Thyroid gland (tissue), 4 donors: ENCODE measurements around the gene INPP5F. TPM values are rescaled to one million over a fixed set of nuclear protein-coding genes. Genes with fewer than 3 reads are reported as not detected.

Source experiments
- DNase-seq, 2 donors: peaks; one replicate each; pipeline ENCODE4 v3.0.0-alpha.2; 2019
- H3K27ac ChIP-seq, 3 donors: fragments of 200-600 bp; sonication (generic); 1 replicate in 2 of 3; 2 replicates in 1 of 3; pipeline ENCODE4 v1.5.1; 2016 to 2019; ENCODE audit warnings: mild to moderate bottlenecking in 1 of 3, moderate library complexity in 1 of 3
- H3K27me3 ChIP-seq: fragments of 200-600 bp; sonication (generic); one replicate; pipeline ENCODE4 v1.5.1; 2019
- H3K36me3 ChIP-seq, 2 donors: fragments of 200-600 bp; sonication (generic); one replicate each; pipeline ENCODE4 v1.5.1; 2016 to 2019
- H3K4me1 ChIP-seq, 2 donors: fragments of 200-600 bp; sonication (generic); one replicate each; pipeline ENCODE4 v1.5.1; 2017 to 2019
- H3K4me3 ChIP-seq, 3 donors: fragments of 200-600 bp; sonication (generic); replicated peaks in 1 of 3; 1 replicate in 2 of 3; 2 replicates in 1 of 3; pipeline ENCODE4 v1.5.1; 2016; ENCODE audit warnings: mild to moderate bottlenecking in 1 of 3
- H3K9me3 ChIP-seq: fragments of 200-600 bp; sonication (generic); one replicate; pipeline ENCODE4 v1.5.1; 2017
- CTCF ChIP-seq, 6 experiments: fragments of 200-600 bp in 3 of 6; fragments of 450-650 bp in 3 of 6; sonication (generic) in 3 of 6; IDR thresholded peaks; one replicate each; pipeline ENCODE4 v1.5.1; 2016 to 2019; ENCODE audit warnings: antibody characterized with exemption in 6 of 6, mild to moderate bottlenecking in 2 of 6, inconsistent platforms in 1 of 6, moderate library complexity in 1 of 6
- POLR2A ChIP-seq, 2 donors: fragments of 450-650 bp; IDR thresholded peaks; one replicate each; pipeline ENCODE4 v1.6.1; 2017; ENCODE audit warnings: antibody characterized with exemption in 2 of 2, mild to moderate bottlenecking in 2 of 2, moderate library complexity in 1 of 2
- WGBS, 2 donors: methylation state at CpG; one replicate each; pipeline ENCODE4 v1.1.5; 2017; 5-methylcytosine and 5-hydroxymethylcytosine counted together
- intact Hi-C: fragments of 100-400 bp; cut with DNase I; formaldehyde crosslinking; loops from one replicate; pipeline ENCODE4 v1.15.1; 2023
- total RNA-seq, 4 donors: library from RNA; depleted of rRNA; stranded (reverse); fragments of >200 nt; gene quantifications; one replicate each; pipeline ENCODE4 v1.2.3, GENCODE V29; 2016

Gene INPP5F
- total RNA-seq, 4 donors from 2014 or later, result 12.6 to 14.9 (median 13.4) TPM

GRCh38 chr10:119796039-119796438 lies 70.2 kb downstream of the INPP5F start:
- Histone ChIP-seq H3K27me3 (no peaks in the 10 kb centered on the region), H3K36me3 (no peaks in the 10 kb centered on the region), H3K27ac (no peak overlapping the region), H3K9me3 (no peaks in the 10 kb centered on the region), H3K4me3 (no peak overlapping the region), H3K4me1 (no peaks in the 10 kb centered on the region)
- WGBS, 2 donors, result 91 to 93% methylated on average over 6 of the region's 6 CpGs
- no peak for TF ChIP-seq POLR2A (IDR thresholded peaks at IDR 0.05)
- no peak for TF ChIP-seq CTCF (IDR thresholded peaks at IDR 0.05)
- DNase-seq, result no peak
- intact Hi-C loops, result no loop called here

DNA sequence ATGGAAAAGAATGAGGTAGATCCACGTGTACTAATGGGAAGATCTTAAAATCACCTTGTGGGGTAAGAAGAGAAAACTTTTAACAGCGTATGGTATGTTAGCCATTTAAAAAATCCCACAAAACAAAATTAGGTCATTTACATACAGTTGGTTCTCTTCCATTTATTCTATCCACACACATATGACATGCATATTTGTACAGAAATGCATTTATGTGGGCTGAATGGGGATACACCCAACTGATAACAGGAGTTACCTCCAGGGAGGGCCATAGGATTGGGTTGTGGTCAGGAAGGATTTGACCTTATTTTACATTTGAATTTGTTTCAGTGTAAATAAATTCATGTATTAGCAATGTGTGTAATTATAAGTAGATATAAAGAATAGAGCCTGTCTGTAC lies 75.3 kb downstream of the INPP5F start:
- WGBS, 2 donors, result 91 to 95% methylated on average over 2 of the region's 2 CpGs
- H3K4me3 ChIP-seq, result no peak overlapping the region
- no peaks in the 10 kb centered on the region for H3K4me1 ChIP-seq
- no peaks in the 10 kb centered on the region for H3K9me3 ChIP-seq
- TF ChIP-seq CTCF (IDR thresholded peaks at IDR 0.05) (no peak), POLR2A (IDR thresholded peaks at IDR 0.05) (no peak)
- no peaks in the 10 kb centered on the region for H3K27me3 ChIP-seq
- intact Hi-C loops, result no loop called here
- no peak for DNase-seq
- H3K27ac ChIP-seq, result no peak overlapping the region
- no peaks in the 10 kb centered on the region for H3K36me3 ChIP-seq

DNA sequence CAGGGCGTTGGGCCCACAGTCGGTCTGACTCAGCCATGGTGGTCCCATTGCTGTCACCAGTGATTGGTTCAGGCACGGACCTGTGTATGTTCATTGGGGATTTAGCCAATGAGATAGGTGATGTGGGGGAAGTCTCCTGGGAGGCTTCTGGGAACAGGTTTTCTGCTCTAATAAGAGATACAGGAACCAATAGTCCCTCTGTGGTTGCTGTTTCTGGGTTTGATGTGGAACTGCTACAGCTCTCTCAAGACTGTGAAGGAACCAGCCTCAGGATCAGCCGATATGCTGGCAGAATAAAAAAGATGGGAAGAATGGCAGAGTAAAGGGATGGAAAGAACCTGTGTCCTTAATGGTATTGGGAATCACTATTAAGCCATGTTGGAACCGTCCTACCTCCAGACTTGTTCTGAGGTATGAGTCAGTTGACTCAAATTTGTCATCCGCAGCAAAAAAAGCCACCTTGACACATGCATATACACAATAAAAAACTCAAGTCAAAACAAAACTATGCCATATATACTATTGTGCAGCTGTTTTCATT lies 76.2 kb downstream of the INPP5F start:
- 88 to 98% methylated on average over 6 of the region's 6 CpGs for WGBS, 2 donors
- Histone ChIP-seq H3K4me1 (no peaks in the 10 kb centered on the region), H3K27ac (no peak overlapping the region), H3K4me3 (no peak overlapping the region), H3K27me3 (no peaks in the 10 kb centered on the region), H3K9me3 (no peaks in the 10 kb centered on the region), H3K36me3 (no peaks in the 10 kb centered on the region)
- intact Hi-C loops, result no loop called here
- TF ChIP-seq POLR2A (IDR thresholded peaks at IDR 0.05) (no peak), CTCF (IDR thresholded peaks at IDR 0.05) (no peak)
- DNase-seq, result no peak

DNA sequence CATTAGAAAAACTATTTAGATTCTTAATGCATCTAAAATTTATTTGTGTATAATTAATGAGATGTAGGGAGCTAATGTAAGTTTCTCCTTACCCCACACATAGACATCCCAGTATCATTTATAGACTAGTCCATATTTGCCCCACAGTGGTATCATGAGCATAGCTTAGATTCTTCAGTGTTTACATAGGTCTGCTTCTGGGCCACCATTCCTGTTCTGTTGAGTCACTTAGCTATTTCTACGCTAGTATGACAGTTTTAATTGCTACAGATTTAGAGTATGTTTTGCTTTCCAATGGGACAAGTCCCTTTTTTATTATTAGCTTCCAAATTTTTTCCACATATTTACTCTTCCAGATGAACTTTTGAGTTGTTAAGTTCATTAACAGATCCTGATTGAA lies 77.4 kb downstream of the INPP5F start:
- Histone ChIP-seq H3K27me3 (no peaks in the 10 kb centered on the region), H3K4me1 (no peaks in the 10 kb centered on the region), H3K36me3 (no peaks in the 10 kb centered on the region), H3K27ac (no peak overlapping the region), H3K9me3 (no peaks in the 10 kb centered on the region), H3K4me3 (no peak overlapping the region)
- TF ChIP-seq CTCF (IDR thresholded peaks at IDR 0.05) (no peak), POLR2A (IDR thresholded peaks at IDR 0.05) (no peak)
- 95 to 96% methylated on average over 1 of the region's 1 CpG for WGBS, 2 donors
- intact Hi-C loops, result no loop called here
- no peak for DNase-seq

- intact Hi-C loops, result no loop called here
- 54 to 71% methylated on average over 5 of the region's 5 CpGs for WGBS, 2 donors
- no peaks in the 10 kb centered on the region for H3K27me3 ChIP-seq
- H3K4me1 ChIP-seq, result no peaks in the 10 kb centered on the region
- no peak for DNase-seq
- no peaks in the 10 kb centered on the region for H3K36me3 ChIP-seq
- TF ChIP-seq POLR2A (IDR thresholded peaks at IDR 0.05), result no peak
- TF ChIP-seq CTCF (IDR thresholded peaks at IDR 0.05), result no peak
- no peaks in the 10 kb centered on the region for H3K9me3 ChIP-seq
- no peak overlapping the region for H3K4me3 ChIP-seq
- no peak overlapping the region for H3K27ac ChIP-seq
Observed at GRCh38 chr10:119805702-119806230, 79.9 kb downstream of the INPP5F start.
